GM12891 (cell line): ENCODE results near the gene CAMKMT.

Source experiments
- PAX5 ChIP-seq: IDR thresholded peaks from 2 replicates; pipeline ENCODE4 v1.6.1; 2011; ENCODE audit warnings: low read length, moderate library complexity, mild to moderate bottlenecking; ENCODE audit not compliant: insufficient read depth, severe bottlenecking
- POLR2A ChIP-seq: IDR thresholded peaks from 2 replicates; pipeline ENCODE4 v1.6.1; 2011; ENCODE audit warnings: low read depth, low read length, control low read depth
- POLR2AphosphoS5 ChIP-seq: IDR thresholded peaks from 2 replicates; pipeline ENCODE4 v1.6.1; 2011; ENCODE audit warnings: low read depth, low read length, control low read depth
- SPI1 ChIP-seq: IDR thresholded peaks from 2 replicates; pipeline ENCODE4 v1.6.1; 2011; ENCODE audit warnings: low read depth, low read length, control low read depth
- TAF1 ChIP-seq: IDR thresholded peaks from 2 replicates; pipeline ENCODE4 v1.6.1; 2011; ENCODE audit warnings: low read depth, low read length, control low read depth

DNA sequence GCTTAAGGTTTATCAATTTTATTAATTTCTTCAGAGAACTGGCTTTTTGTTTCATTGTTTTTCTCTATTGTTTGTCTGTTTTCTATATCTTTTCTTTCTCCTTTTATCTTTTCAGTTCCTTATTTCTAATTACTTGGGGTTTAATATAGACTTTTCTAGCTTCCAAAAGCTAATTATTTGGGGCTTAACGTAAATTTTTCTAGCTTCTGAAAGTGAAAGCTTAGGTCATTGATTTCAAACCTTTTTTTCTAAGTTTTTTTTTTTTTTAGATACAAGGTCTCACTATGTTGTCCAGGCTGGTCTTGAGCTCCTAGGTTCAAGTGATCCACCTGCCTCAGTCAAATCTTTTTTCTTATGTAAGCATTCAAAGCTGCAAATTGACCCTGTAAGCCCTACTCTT lies 266.6 kb downstream of the CAMKMT start:
- no peak for TF ChIP-seq POLR2AphosphoS5
- TF ChIP-seq POLR2A: no peak
- no peak for TF ChIP-seq PAX5
- no peak for TF ChIP-seq SPI1
- no peak for TF ChIP-seq TAF1
